Mucosa of descending colon (tissue), 3 donors: ENCODE results near the gene AUH. TPM values are rescaled to one million over a fixed set of nuclear protein-coding genes. Genes with fewer than 3 reads are reported as not detected.

Source experiments
- ATAC-seq: fragments of 200-7000 bp; cut with Tn5 transposase; one replicate; pipeline ENCODE4 v1.9.1; 2020; ENCODE audit warnings: mild to moderate bottlenecking, moderate library complexity
- DNase-seq, 3 donors: peaks; one replicate each; pipeline ENCODE4 v3.0.0-alpha.2; 2020
- H3K36me3 ChIP-seq: fragments of 200-600 bp; one replicate; pipeline ENCODE4 v1.8.0; 2021; ENCODE audit warnings: low read depth, mild to moderate bottlenecking
- H3K4me1 ChIP-seq: fragments of 200-600 bp; one replicate; pipeline ENCODE4 v1.8.0; 2021; ENCODE audit warnings: low read depth, mild to moderate bottlenecking
- H3K4me3 ChIP-seq: fragments of 200-600 bp; one replicate; pipeline ENCODE4 v1.8.0; 2021; ENCODE audit warnings: mild to moderate bottlenecking
- H3K9me3 ChIP-seq: fragments of 200-600 bp; one replicate; pipeline ENCODE4 v1.8.0; 2021; ENCODE audit warnings: mild to moderate bottlenecking
- CTCF ChIP-seq: fragments of 200-600 bp; IDR thresholded peaks from one replicate; pipeline ENCODE4 v1.8.0; 2022; ENCODE audit warnings: antibody characterized with exemption, mild to moderate bottlenecking
- intact Hi-C, 2 donors: fragments of 100-400 bp; cut with DNase I in 1 of 2; cut with micrococcal nuclease in 1 of 2; formaldehyde crosslinking; loops; one replicate each; pipeline versions ENCODE4 v1.11.0 to v1.11.1; 2022; cut with DNase I, micrococcal nuclease
- total RNA-seq, 3 donors: library from RNA; stranded (reverse); fragmentation: NEBNext Ultra II Directional in 2 of 3; extraction: Animal tissue kit (Norgen Biotek cat#: 25700) in 2 of 3; gene quantifications; one replicate each; pipeline versions ENCODE4 v1.2.1 to v1.2.4, GENCODE V29; 2021 to 2023
- donor health status: DM: no; HTN: no; CAD: no; lungs with moderate emphysema.
- donor health status: DM: no; HTN: no; CAD: no.
- donor health status: DM: no; HTN: yes; CAD: no.

Gene AUH
- total RNA-seq, 3 donors from 2014 or later, result 18.2 to 37.2 (median 26.6) TPM

DNA sequence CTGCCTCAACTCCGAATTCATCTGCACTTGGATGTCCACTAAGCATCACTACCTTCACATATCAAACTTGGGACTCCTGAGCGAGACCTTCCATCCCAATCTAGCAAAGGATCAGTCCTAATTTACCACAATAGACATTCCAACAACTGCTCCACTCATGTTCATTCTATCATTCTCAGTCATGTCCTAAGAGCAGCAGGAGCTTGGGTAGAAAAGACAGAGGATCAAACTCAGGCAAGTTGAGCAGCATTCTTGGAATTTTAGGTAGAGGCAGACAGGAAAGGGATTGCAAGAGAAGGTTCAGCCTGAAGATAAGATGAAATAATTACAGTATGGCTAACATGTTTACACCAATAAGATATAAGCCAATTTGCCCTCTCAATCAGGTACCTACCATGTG, 51.7 kb downstream of the AUH start:
- no peak overlapping the region for H3K4me3 ChIP-seq
- H3K9me3 ChIP-seq, result no peaks in the 10 kb centered on the region
- ATAC-seq (no peak), DNase-seq (no peak)
- no peaks in the 10 kb centered on the region for H3K4me1 ChIP-seq
- no peak for TF ChIP-seq CTCF
- intact Hi-C loops, result no loop called here
- H3K36me3 ChIP-seq, result no peaks in the 10 kb centered on the region

GRCh38 chr9:91308191-91308590, 53.5 kb downstream of the AUH start:
- TF ChIP-seq CTCF, result no peak

GRCh38 chr9:91307279-91307678, 54.4 kb downstream of the AUH start:
- Histone ChIP-seq H3K9me3 (no peaks in the 10 kb centered on the region), H3K4me3 (no peak overlapping the region), H3K4me1 (no peaks in the 10 kb centered on the region), H3K36me3 (no peaks in the 10 kb centered on the region)
- intact Hi-C loops, result no loop called here
- no peak for TF ChIP-seq CTCF
- no peak for ATAC-seq
- DNase-seq, result no peak

More at GRCh38 chr9:91308191-91308590, 53.5 kb downstream of the AUH start:
- ATAC-seq, result no peak
- H3K9me3 ChIP-seq, result no peaks in the 10 kb centered on the region
- no peaks in the 10 kb centered on the region for H3K4me1 ChIP-seq
- no peak for DNase-seq
- intact Hi-C loops, result no loop called here
- no peak overlapping the region for H3K4me3 ChIP-seq
- H3K36me3 ChIP-seq, result no peaks in the 10 kb centered on the region

DNA sequence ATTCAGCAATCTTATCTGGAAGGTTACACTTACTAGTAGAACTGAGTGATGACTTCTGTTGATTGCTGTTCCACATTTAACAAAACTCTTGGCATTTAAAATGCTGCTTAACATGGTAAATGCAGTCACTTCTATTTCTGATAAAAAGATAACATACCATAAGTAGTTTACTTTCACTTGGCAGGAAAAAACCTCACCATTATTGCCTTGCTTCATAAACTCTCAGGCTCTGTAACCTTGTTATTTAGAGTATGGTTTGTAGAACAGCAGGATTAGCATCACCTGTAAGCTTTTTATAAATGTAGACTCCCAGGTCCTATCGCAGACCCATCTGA, 55.5 kb downstream of the AUH start:
- Histone ChIP-seq H3K36me3 (no peaks in the 10 kb centered on the region), H3K9me3 (no peaks in the 10 kb centered on the region), H3K4me3 (no peak overlapping the region), H3K4me1 (no peaks in the 10 kb centered on the region)
- DNase-seq, result no peak
- intact Hi-C loops, result no loop called here
- no peak for ATAC-seq
- TF ChIP-seq CTCF, result no peak

- no peak for ATAC-seq
- no peaks in the 10 kb centered on the region for H3K36me3 ChIP-seq
- no peaks in the 10 kb centered on the region for H3K4me1 ChIP-seq
- H3K4me3 ChIP-seq, result no peak overlapping the region
- TF ChIP-seq CTCF, result no peak
- intact Hi-C loops, result no loop called here
- H3K9me3 ChIP-seq, result no peaks in the 10 kb centered on the region
- DNase-seq, result no peak
Observed at GRCh38 chr9:91305596-91306295, 56.0 kb downstream of the AUH start.
